Keratinocyte (primary cell): Measurements from ENCODE around the gene HECTD4. TPM values are rescaled to one million over a fixed set of nuclear protein-coding genes. Genes with fewer than 3 reads are reported as not detected.
"Not testable (repeated sequence)": the region's sequence is repeated elsewhere in the genome, so short reads cannot be mapped to it uniquely, and the experiment has no call there.

Experiments used
- DNase-seq: peaks from one replicate; pipeline ENCODE4 v3.0.0-alpha.2; 2011; ENCODE audit warnings: low read depth, missing footprints, low spot score
- FAIRE-seq: peaks from 2 replicates; lab custom pipeline; 2011; peaks lifted over from hg19 to GRCh38; lab: Jason Lieb, UNC
- H2AFZ ChIP-seq: 2 replicates; pipeline ENCODE4 v1.6.0; 2012; ENCODE audit warnings: low read length, control low read depth, inconsistent platforms; ENCODE audit not compliant: control insufficient read depth
- H3K27ac ChIP-seq: 2 replicates; pipeline ENCODE4 v1.5.1; 2011; ENCODE audit warnings: low read length; ENCODE audit not compliant: control insufficient read depth, insufficient read depth
- H3K27me3 ChIP-seq: 3 replicates; pipeline ENCODE4 v1.6.0; 2011; ENCODE audit warnings: low read length; ENCODE audit not compliant: control insufficient read depth, insufficient read depth; ENCODE audit errors: extremely low read depth
- H3K36me3 ChIP-seq, 2 experiments: 2 replicates in 1 of 2; 3 replicates in 1 of 2; pipeline ENCODE4 v1.5.1; 2011; ENCODE audit warnings: low read length in 2 of 2, mild to moderate bottlenecking in 1 of 2; ENCODE audit not compliant: control insufficient read depth in 2 of 2, insufficient read depth in 2 of 2; ENCODE audit errors: extremely low read depth in 1 of 2
- H3K4me1 ChIP-seq: 3 replicates; pipeline ENCODE4 v1.5.1; 2011; ENCODE audit warnings: low read length; ENCODE audit not compliant: control insufficient read depth, insufficient read depth; ENCODE audit errors: extremely low read depth
- H3K4me2 ChIP-seq: 3 replicates; pipeline ENCODE4 v1.6.0; 2011; ENCODE audit warnings: low read depth, low read length; ENCODE audit not compliant: control insufficient read depth, insufficient read depth; ENCODE audit errors: extremely low read depth
- H3K4me3 ChIP-seq, 3 experiments: fragments of 200-600 bp in 1 of 3; sonication (generic) in 1 of 3; 2 replicates in 2 of 3; 3 replicates in 1 of 3; pipeline ENCODE4 v1.5.1; 2011 to 2016; ENCODE audit warnings: low read length in 3 of 3, mild to moderate bottlenecking in 3 of 3, control low read depth in 2 of 3, inconsistent platforms in 1 of 3, low read depth in 1 of 3, mixed read lengths in 1 of 3, mixed run types in 1 of 3, moderate library complexity in 1 of 3; ENCODE audit not compliant: control insufficient read depth in 2 of 3, insufficient read depth in 2 of 3; ENCODE audit errors: extremely low read depth in 1 of 3
- H3K79me2 ChIP-seq: 2 replicates; pipeline ENCODE4 v1.6.0; 2012; ENCODE audit warnings: low read length; ENCODE audit not compliant: control insufficient read depth, insufficient read depth
- H3K9ac ChIP-seq: 3 replicates; pipeline ENCODE4 v1.6.0; 2011; ENCODE audit warnings: low read length; ENCODE audit not compliant: control insufficient read depth, insufficient read depth; ENCODE audit errors: extremely low read depth
- H3K9me1 ChIP-seq: 3 replicates; pipeline ENCODE4 v1.6.0; 2011; ENCODE audit warnings: low read length; ENCODE audit not compliant: control insufficient read depth, insufficient read depth; ENCODE audit errors: extremely low read depth
- H3K9me3 ChIP-seq: 2 replicates; pipeline ENCODE4 v1.5.1; 2012; ENCODE audit warnings: low read depth, low read length; ENCODE audit not compliant: control insufficient read depth
- H4K20me1 ChIP-seq: 3 replicates; pipeline ENCODE4 v1.6.0; 2011; ENCODE audit warnings: low read length; ENCODE audit not compliant: control insufficient read depth, insufficient read depth; ENCODE audit errors: extremely low read depth
- CTCF ChIP-seq, 3 experiments: IDR thresholded peaks in 1 of 3; conservative IDR thresholded peaks in 1 of 3; optimal IDR thresholded peaks in 1 of 3; 2 replicates in 2 of 3; 3 replicates in 1 of 3; pipeline versions ENCODE3 to v1.5.1; 2011; ENCODE audit warnings: low read length in 3 of 3, mild to moderate bottlenecking in 3 of 3, moderate library complexity in 2 of 3, control low read depth in 1 of 3, inconsistent platforms in 1 of 3; ENCODE audit not compliant: insufficient read depth in 2 of 3; ENCODE audit errors: extremely low read depth in 1 of 3
- EZH2 ChIP-seq: IDR thresholded peaks from one replicate; pipeline ENCODE4 v1.6.1; 2012; ENCODE audit warnings: inconsistent platforms, mild to moderate bottlenecking, low read length, moderate library complexity
- dilution Hi-C: fragments of 300-500 bp; cut with MboI; formaldehyde crosslinking; loops from one replicate; pipeline ENCODE4 v1.7.0; 2020; ENCODE audit warnings: low sequenced_read_pairs; ENCODE audit not compliant: extremely low pct_ligation_motif_present
- polyA plus RNA-seq, 5 experiments: library from polyadenylated mRNA; depleted of rRNA in 3 of 5; stranded (reverse) in 3 of 5; stranded (forward) in 1 of 5; unstranded in 1 of 5; fragments of >200 nt; gene quantifications; 1 replicate in 1 of 5; 2 replicates in 3 of 5; 3 replicates in 1 of 5; pipeline versions ENCODE4 v1.2.1 to v1.2.3, GENCODE V29; 2011 to 2012; ENCODE audit warnings: missing spikeins in 2 of 5, low read depth in 1 of 5, low replicate concordance in 1 of 5

Gene HECTD4
- polyA plus RNA-seq, 1 donor (not counting 4 experiments of a cell fraction or from before 2014, with no cell fraction given), result 7.5 TPM

DNA sequence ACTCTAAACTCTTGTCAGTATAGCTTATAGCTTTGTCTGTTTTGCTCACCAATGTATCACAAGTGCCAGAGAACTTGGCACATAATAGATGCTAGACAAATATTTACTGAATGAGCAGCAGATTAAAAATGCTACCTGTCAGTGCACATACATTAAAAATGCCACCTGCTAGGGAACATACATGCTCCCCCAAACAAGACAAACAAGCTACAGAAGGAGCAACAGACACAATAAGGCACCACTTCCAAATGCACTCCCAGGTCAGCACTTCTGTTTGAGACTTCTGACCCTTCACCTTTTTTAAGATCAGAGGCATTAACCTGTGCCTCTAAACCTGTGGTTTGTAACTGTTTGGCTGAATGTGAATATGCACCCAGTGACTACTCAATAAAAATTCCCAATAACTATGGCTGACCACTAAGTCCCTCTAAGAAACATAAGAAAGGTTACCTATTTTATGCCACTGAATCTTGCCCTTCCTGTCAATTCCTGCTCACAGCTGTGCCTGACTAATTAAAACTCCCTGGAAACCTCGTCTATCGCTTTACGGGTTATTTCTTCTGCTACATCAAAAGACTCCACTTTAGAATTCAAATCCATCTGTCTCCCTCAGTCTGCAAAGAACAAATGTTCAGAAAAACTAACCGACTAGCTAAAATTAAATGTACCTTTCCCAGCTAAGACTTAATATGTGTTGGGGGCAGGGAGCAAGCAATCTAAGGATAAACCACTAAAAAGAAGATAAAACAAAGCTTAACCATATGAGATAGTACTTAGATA, 41.0 kb downstream of the HECTD4 start:
- Histone ChIP-seq H4K20me1 (no peaks in the 10 kb centered on the region), H3K4me3 (no peak overlapping the region), H3K79me2 (peaks cover 11% of the 10 kb centered on the region), H3K9me3 (no peaks in the 10 kb centered on the region), H3K9ac (no peak overlapping the region), H3K9me1 (no peaks in the 10 kb centered on the region), H3K4me1 (peaks cover 9% of the 10 kb centered on the region), H3K4me2 (no peak overlapping the region), H3K36me3 (no peaks in the 10 kb centered on the region), H2AFZ (no peak overlapping the region), H3K27ac (no peak overlapping the region), H3K27me3 (no peaks in the 10 kb centered on the region)
- DNase-seq (no peak), FAIRE-seq (no peak)
- no peak for TF ChIP-seq CTCF (optimal IDR thresholded peaks at IDR 0.05 in 1 of 3, IDR thresholded peaks at IDR 0.05 in 1 of 3, conservative IDR thresholded peaks at IDR 0.05 in 1 of 3; ENCODE audit: extremely low read depth in 1 of 3, insufficient read depth in 2 of 3, low read length in 3 of 3)
- TF ChIP-seq EZH2, result no peak
- dilution Hi-C loops, result no loop called here

GRCh38 chr12:112340230-112340629, 42.0 kb downstream of the HECTD4 start:
- Histone ChIP-seq H4K20me1 (no peaks in the 10 kb centered on the region), H3K9me1 (no peaks in the 10 kb centered on the region), H3K36me3 (no peaks in the 10 kb centered on the region), H3K9me3 (no peaks in the 10 kb centered on the region), H3K4me1 (peaks cover 9% of the 10 kb centered on the region), H2AFZ (no peak overlapping the region), H3K4me2 (no peak overlapping the region), H3K9ac (no peak overlapping the region), H3K27me3 (no peaks in the 10 kb centered on the region), H3K4me3 (no peak overlapping the region), H3K27ac (no peak overlapping the region), H3K79me2 (peaks cover 11% of the 10 kb centered on the region)
- FAIRE-seq (no peak), DNase-seq (no peak)
- no peak for TF ChIP-seq CTCF (optimal IDR thresholded peaks at IDR 0.05 in 1 of 3, IDR thresholded peaks at IDR 0.05 in 1 of 3, conservative IDR thresholded peaks at IDR 0.05 in 1 of 3; ENCODE audit: extremely low read depth in 1 of 3, insufficient read depth in 2 of 3, low read length in 3 of 3)
- TF ChIP-seq EZH2, result no peak
- dilution Hi-C loops, result no loop called here

GRCh38 chr12:112334999-112335398, 47.2 kb downstream of the HECTD4 start:
- H3K4me2 ChIP-seq, FAIRE-seq, H3K27ac ChIP-seq, H3K9me3 ChIP-seq, H3K9me1 ChIP-seq, H3K4me3 ChIP-seq, H3K27me3 ChIP-seq, dilution Hi-C loops, H4K20me1 ChIP-seq, H3K9ac ChIP-seq, H2AFZ ChIP-seq, H3K4me1 ChIP-seq, H3K79me2 ChIP-seq, H3K36me3 ChIP-seq, DNase-seq: not testable (repeated sequence)
